HG03108 (cell line): ENCODE data around the gene TFCP2.
"Not testable (repeated sequence)": the region's sequence is repeated elsewhere in the genome, so short reads cannot be mapped to it uniquely, and the experiment has no call there.

ENCODE experiments used
- ATAC-seq: cut with Tn5 transposase; IDR thresholded peaks from one replicate; pipeline ENCODE4 v1.9.1; 2021; ENCODE audit warnings: moderate library complexity; ENCODE audit not compliant: unreplicated experiment

The TFCP2 gene

DNA sequence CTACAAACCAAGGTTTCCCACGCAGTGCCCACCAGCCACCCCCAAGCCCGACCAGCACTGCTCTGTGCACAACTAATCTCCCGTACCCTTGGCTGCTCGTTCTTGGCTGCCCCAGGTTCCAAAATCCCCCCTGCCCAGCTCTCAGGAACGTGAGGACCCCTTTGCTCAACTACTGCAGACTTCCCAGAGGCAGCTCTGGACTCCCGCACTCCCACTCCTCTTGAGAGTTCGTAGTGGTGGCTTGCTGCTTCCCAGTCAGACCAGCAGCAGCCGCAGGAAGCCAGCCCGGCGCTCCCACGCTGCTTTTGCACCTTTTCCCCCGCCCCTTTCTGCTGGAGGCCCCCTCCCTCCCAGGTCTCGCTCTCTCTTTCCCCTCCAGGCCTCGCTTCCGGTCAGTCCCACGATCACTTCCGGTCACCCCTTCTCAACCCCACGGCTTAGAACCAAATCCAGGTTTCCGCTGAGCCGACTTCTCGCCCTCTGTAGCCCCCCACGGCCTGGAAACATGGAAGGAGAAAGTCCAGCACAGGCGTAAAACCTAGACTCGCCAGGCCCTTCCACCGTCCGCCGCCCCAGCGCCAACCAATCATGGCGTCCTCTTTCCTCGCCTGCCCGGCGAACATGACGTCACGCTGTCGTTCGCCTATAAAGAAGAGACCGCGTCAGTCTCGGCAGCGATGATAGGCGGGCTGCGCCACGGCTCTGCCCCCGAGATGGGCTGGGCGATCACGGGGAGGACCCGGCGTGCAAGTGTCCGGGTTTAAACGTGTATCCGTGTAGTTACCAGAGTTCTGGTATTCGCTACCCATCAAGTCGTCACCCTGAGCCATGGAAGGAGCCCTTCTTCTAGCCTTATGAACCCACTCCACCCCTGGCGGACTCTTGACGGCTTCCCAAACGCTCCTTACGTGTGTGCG is at the start of gene TFCP2:
Gene TFCP2, minus strand, starts transcription at position 621 of the 917 bp plus-strand sequence. CDS start 713 bp downstream, outside the sequence.
- ATAC-seq, result peak; percentile 87

DNA sequence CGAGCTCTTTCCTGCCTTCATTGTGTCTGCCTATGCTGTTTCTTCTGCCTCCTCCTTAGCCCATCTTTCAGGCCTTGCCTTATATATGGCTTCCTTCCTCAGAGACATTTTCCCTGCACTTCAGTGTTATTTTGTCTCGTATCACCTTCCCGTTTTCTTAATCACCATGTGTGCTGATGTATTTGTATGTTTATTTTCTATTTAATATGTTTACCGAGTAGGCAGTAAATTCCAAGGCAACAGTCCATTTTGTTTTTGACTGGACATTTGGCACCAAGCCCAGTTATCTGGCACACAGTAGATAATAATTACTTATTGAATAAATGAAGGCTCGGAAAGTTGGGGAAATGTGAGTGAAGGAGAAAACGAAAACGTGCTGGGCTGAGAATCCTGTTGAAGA is 49.5 kb upstream of the TFCP2 start:
- ATAC-seq, result no peak

GRCh38 chr12:51219857-51220256 is 46.9 kb upstream of the TFCP2 start:
- ATAC-seq, result not testable (repeated sequence)

- no peak for ATAC-seq
Measured at GRCh38 chr12:51219322-51219721, 46.4 kb upstream of the TFCP2 start.

DNA sequence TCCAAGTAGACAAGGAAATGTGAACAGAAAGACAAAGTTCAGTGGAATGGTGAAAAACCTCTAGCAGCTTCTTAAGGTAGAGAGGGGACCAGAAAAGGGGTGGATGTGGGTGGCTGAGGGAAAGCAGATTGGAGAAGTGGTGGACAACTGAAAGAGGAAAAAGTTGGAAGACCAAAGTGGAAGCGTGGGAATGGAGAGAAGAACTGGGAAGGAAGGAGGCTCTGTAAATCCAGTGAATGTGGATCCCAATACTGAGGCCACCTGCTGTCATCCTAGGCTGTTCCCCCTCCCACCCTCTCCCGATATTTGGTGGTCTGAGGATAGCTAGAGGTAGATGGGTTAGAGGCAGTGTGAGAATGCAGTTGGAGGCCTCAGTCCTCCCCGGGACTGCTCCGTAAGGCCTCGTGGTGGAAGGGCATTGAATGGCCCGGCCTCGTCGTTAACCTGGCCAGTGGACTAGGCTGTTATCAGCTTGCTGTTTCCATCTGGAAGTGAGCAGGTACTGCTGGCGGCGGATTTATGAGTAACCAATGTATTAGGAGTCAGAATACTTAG is 45.7 kb upstream of the TFCP2 start:
- no peak for ATAC-seq

DNA sequence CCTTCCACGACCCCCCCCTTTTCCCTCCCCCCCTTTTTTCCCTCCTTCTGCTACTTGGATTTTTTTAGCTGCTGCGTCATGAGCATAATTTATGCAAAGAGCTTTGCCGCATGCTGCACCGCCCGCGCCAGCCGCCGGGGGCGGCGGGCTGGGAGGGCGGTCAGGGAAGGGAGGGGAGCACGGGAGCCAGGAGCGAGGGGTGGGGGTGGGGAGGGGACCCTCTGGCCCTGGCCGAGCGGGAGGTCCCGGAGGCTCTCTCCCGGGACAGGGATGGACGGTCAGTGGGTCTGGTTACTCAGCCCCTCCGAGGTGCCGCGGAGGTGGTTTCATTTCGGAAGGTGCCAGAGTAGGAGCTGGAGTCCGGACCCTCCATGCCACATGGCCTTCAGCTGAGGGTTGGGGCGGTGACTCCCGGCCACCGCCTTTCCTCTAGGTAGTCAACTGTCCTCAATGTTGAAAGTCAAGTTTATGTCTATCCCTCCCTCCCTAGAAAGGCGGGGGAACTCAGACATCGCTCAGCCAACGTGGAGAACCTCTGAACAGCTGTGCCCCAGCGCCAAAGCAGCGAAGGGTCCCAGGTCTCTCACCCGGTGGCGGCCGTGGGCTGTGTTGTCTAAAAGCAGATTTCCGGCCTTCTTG is 45.2 kb upstream of the TFCP2 start, which contains the start of gene POU6F1:
Gene POU6F1, minus strand, starts transcription at position 95 of the 639 bp plus-strand sequence. CDS start 11,226 bp downstream, outside the sequence.
- ATAC-seq, result peak; percentile 61

GRCh38 chr12:51217133-51217967 is 44.4 kb upstream of the TFCP2 start:
- peak; percentile 15 for ATAC-seq

- no peak for ATAC-seq
Measured at GRCh38 chr12:51216642-51217041, 43.7 kb upstream of the TFCP2 start.

DNA sequence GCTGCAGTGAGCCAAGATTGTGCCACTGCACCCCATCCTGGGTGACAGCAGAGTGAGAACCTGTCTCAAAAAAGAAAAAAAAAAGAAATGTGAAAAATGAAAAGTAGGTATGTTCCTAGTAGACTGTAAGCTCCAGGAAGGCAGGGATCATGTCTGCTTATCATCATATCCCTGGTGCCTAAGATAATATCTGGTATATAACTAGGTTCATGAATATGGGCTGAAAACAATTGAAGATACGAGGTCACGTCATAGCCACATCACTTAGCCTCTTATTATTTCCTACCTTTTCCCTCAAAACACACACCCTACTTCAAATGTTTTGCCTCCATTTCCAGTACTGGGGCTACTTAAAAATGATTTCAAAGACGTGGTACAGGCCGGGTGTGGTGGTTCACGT is 42.0 kb upstream of the TFCP2 start:
- no peak for ATAC-seq

- no peak for ATAC-seq
Measured at GRCh38 chr12:51210690-51211395, 37.9 kb upstream of the TFCP2 start.

- ATAC-seq, result no peak
Measured at GRCh38 chr12:51209259-51209658, 36.3 kb upstream of the TFCP2 start.

- no peak for ATAC-seq
Measured at GRCh38 chr12:51208016-51208660, 35.2 kb upstream of the TFCP2 start.

DNA sequence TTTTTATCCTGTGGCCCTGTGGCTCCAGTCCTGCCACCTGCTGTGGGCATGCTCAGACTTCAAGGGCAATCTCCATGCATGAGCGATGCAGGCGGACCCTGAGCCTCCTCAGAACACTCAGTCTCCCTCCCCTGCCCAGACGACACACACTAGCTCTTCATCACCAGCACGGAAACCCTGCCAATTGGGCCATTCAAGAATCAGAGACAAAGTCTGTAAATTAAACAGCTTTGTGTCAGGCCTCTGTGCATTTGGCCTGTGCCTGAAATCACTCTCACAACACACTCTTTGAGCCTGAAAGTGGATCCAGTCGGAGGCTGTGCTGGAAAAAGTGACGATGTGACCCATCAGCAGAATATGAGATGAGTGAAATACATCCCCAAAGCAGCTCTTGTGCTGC is 32.4 kb upstream of the TFCP2 start:
- no peak for ATAC-seq

GRCh38 chr12:51202718-51203117 is 29.8 kb upstream of the TFCP2 start:
- no peak for ATAC-seq

DNA sequence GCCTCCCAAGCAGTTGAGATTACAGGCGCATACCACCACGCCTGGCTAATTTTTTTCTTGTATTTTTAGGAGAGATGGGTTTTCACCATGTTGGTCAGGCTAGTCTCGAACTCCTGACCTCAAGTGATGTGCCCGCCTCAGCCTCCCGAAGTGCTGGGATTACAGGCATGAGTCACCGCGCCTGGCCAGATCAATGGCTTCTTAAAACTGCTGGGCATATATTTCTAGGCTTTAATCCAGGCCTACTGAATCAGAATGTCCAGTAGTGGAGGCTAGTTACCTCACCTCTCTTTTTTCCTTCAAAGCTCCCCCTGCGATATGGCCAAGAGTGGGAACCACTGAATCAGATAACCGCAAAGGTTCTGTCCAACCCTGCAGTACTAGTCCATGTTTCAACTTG is 27.9 kb upstream of the TFCP2 start:
- no peak for ATAC-seq

DNA sequence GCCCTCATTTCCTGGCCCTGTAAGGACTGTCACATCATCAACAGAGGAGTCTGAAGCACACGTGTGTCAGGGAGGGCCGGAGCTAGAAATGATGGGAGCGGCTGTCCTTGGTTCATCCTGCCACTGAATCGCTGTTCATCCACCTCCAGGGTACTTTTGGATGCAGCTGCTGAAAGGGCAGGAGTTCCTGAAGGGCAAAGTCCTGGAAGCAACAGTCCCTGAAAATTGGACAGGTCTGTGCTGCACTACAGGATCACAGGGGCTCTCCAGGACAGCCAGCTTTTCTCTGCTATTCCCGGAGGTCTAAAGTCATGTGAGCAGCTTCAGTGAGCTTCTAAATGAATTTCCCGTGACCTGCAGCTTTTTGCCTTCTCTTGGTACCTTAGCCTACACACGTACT is 27.2 kb upstream of the TFCP2 start:
- no peak for ATAC-seq

- ATAC-seq, result no peak
Measured at GRCh38 chr12:51199366-51199945, 26.5 kb upstream of the TFCP2 start.

GRCh38 chr12:51198568-51199365 is 25.8 kb upstream of the TFCP2 start:
- no peak for ATAC-seq
